Stimulated activated CD4-positive, alpha-beta T cell treated with anti-CD3 and anti-CD28 coated beads, Interleukin-2, amount 100 ng/mL, for 48 hours (primary cell): ENCODE measurements around the gene PROK2.

Experiments
- DNase-seq, 2 donors: peaks; one replicate each; pipeline ENCODE4 v3.0.0-alpha.2; 2020

Gene PROK2

DNA sequence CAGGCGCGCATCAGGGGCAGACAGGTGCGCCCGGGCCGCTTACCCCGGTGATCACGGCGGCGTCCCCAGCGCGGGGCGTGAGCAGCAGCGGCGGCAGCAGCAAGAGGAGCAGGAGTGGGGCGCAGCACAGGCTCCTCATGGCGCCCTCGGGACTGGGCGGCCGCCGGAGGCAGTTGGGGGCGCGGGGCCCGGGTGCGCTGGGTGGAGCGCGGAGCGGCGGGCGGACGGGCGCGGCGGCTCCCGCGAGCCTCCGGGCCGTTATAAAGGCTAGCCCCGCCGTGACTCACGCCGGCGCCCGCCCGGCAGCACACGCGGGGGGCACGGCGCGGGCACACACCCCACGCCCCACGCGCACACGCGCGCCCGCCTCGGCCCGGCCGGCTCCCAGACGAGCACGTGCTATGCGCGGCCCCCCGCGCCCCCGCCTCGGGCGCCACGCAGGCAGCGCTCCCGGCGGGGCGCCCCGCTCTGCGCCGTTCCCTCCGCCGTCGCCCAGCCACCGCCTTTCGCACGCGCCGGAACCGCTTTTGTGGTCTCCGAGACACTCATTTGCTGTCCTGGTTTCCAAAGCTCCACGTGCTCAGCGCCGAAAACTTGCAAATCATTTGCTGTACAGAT is at the start of gene PROK2:
Gene PROK2 (minus strand): TSS at position 235 of the 618 bp plus-strand sequence. CDS start 96 bp downstream, at position 139.
- DNase-seq: peak; percentile 13 to 17

DNA sequence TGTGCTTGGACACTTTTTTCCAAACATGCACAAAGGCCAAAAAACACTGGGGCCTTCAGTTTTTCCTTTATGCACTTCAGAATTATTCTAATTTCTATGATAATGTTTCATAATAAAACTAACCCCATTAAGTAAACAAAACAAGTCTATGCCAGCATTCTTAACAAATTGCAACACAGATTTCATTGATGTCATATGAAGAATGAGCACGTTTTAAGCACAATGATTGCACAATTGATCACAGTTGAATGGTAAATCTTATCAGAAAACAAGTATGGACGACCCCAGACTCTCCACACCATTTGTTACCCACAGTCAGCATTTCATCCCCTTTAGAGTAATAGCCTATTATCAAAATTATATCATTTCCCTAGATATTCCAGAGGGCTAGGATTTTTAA is 46.7 kb upstream of the PROK2 start:
- no peak for DNase-seq

DNA sequence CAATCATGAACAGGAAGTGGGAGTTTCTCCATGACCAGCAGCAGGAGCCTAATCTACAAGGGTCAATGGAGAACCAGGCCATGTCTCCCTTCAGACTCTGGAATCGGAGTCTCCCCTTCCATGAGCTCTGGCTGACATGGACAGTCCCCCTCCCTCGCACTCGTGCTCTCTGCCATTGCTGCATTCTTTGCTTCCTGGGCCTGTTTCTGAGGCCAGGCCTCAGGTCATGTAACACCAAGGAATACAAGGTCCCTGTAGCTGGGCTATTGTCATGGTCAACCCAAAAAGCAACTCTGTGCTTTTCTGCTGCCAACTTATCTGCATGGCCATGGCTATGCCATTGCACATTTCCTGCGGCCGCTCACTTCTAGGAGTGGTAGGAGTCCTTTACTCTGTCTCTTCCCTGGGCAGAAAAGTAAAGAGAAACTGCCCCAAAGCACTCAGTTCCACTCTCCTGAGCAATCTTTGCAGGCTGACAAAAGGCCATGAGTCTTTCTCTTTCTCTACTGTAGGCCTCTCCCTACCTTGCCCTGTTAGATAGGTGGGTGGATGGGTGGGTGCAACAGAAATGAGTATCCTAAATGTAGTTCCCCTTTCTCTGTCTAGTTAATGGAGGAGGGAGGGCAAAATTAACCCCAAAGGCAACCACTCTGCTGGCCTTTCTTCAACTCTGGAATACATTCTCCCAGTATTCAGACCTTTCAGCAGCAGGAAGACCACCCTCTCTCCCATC is 40.8 kb upstream of the PROK2 start:
- DNase-seq: no peak

DNA sequence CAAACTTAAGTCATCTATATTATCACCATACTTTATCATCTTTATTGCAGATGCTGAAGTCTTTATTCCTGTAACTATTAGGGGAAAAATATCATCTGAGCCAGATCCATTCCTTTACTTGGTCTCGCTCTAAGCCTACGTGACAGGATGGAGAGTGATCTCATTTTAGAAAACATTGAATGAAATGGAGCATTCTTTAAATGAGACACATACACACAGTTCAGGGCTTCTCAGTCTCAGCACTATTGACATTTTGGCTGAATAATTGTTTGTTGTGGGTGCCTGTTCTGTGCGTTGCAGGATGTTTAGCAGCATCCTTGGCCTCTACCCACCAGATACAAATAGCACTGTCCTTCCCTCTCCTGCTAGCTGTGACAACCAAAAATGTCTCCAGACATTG is 36.2 kb upstream of the PROK2 start:
- no peak for DNase-seq

DNA sequence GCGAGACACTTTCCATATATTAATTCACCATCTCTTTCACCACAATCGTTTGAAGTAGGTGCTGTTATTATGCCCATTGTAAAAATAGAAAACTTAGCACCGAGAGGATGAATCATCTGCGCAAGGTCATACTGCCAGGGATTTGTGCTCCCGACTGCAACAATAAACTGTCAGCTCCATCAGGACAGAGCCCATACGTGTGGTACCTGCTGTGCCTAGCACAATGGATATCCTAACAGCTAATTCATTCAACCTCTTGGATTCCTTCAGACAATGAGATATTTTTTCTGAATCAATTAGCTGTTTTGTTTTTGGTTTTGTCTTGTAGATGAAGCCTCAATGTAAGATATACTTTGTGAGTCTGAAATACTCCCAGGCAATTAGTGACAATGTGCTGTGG is 32.3 kb upstream of the PROK2 start:
- no peak for DNase-seq

- no peak for DNase-seq
Observed at GRCh38 chr3:71816767-71817156, 31.8 kb upstream of the PROK2 start.

GRCh38 chr3:71815340-71816067 is 30.6 kb upstream of the PROK2 start:
- DNase-seq: no peak

DNA sequence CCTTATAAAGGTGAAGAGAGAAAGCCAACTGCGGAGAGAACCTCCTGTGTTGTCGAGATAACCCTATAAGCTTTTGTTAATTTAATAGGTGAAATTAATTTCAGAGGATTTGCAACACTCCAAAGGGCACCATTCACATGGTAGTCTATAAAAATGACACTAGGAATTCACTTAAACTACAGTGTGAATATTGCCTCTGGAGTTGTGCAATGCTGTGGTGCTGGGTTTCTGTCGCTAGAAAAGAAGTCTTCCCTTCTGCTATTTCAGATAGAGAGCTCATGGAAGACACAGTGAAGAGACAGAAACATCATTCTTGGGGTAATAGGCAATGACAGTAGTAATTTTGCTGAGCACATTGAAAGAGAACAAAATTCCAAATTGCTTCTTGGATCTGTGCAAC is 28.8 kb upstream of the PROK2 start:
- no peak for DNase-seq

DNA sequence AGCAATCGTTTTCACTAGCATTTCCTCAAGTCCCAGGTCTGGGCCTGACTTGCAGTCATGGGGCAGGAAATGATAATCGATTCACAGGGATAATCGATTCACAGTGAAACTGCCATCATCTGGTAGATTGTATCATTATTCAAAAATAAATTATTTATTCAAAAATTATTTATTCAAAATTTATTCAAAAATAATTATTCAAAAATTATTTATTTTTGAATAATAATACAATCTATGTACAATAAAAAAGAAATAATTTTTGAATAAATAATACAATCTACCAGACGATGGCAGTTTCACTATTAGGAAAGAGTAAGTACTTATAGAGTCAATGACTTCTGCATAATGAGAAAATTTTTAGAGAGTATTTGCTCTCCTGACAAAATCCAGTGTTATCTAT is 28.1 kb upstream of the PROK2 start:
- no peak for DNase-seq

DNA sequence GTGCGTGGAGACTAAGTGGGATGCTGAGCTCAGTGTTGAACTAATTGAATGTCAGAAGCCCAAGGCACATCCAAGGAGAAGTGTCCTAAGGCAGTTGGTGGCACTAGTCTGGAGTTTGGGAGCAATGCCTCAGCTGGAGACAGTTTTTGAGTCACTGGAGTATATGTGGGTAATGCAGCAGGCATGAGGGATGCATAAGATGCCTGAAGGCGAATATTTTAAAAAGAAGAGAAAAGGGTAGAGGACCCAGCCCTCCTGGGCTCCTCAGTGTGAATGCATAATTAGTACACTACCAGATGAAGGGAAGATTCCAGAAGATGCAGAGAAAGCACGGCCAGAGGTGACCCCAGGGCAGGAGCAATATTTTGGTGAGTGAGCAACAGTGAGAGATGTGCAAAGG is 25.1 kb upstream of the PROK2 start:
- DNase-seq: no peak

- DNase-seq: no peak
Observed at GRCh38 chr3:71809321-71810026, 24.5 kb upstream of the PROK2 start.

GRCh38 chr3:71806736-71807135 is 21.8 kb upstream of the PROK2 start:
- DNase-seq: no peak

- no peak for DNase-seq
Observed at GRCh38 chr3:71805691-71806090, 20.7 kb upstream of the PROK2 start.

- DNase-seq: no peak
Observed at GRCh38 chr3:71805199-71805598, 20.3 kb upstream of the PROK2 start.

- no peak for DNase-seq
Observed at GRCh38 chr3:71803248-71803647, 18.3 kb upstream of the PROK2 start.

DNA sequence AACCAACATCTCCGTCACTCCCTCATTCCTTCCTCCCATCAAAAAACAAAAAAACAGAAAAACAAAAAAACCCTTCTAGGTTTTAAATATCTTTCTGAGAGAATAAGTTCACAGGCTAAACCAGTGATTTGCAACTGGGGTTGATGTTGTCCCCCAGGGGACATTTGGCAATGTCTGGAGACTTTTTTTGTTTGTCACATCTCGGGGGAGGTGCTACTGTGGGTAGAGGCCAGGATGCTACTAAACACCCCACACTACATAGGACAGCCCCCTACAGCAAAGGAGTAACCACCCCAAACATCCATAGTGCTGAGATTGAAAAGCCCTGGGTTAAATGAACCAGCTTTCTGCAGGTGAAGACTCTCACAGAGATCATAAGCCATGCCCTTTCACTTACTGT is 17.0 kb upstream of the PROK2 start:
- no peak for DNase-seq

GRCh38 chr3:71800023-71800422 is 15.1 kb upstream of the PROK2 start:
- no peak for DNase-seq

- no peak for DNase-seq
Observed at GRCh38 chr3:71797455-71797854, 12.5 kb upstream of the PROK2 start.

- no peak for DNase-seq
Observed at GRCh38 chr3:71796290-71796689, 11.3 kb upstream of the PROK2 start.

- no peak for DNase-seq
Observed at GRCh38 chr3:71791634-71792033, 6.7 kb upstream of the PROK2 start.

GRCh38 chr3:71789922-71790321 is 5.0 kb upstream of the PROK2 start:
- DNase-seq: no peak

DNA sequence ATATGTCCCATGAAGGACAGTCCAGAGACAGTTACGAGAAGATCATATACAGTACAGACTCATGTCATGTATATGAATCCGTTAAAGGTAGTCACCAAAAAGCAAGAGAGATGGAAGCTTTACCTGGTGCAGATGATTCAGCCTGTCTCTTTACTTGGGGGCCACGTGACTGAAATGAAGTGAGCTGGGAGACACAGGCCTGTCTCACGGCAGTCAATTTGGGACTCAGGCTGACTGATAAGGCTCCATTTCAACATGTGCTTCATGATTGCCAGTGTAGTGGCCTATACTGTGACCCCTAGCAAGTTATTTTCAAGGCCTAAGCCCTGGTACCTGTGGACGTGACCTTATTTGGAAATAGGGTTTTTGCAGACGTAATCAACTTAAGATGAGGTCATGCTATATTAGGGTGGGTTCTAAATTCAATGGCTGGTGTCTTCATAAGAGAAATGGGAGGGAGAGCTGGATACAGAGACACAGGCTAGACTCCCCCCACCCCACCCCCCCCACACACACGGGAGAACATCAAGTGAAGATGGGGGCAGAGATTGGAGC is 3.0 kb upstream of the PROK2 start:
- DNase-seq: no peak

DNA sequence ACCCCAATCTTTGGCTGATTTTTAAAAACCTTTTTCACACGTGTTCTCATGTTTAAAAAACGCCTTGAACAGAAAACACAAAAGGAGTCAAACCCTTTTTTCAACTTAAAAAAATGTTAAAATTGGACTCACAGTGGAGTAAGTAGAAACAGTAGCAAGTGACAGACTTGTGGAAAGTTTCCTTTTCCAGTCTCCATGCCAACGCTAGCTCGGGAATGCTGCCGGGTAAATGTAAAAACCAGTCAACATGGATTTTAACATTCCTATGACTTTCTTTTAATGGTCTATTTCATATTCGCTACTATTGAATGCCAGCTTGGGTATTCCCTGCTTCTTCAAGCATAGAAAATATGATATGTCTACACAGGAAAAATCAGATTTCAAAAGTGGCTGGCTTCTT is 1.6 kb upstream of the PROK2 start:
- DNase-seq: no peak
